ENCODE measurements around the gene IER5. TPM values are rescaled to one million over a fixed set of nuclear protein-coding genes. Genes with fewer than 3 reads are reported as not detected.
"Not testable (repeated sequence)": the region's sequence is repeated elsewhere in the genome, so short reads cannot be mapped to it uniquely, and the experiment has no call there.

IER5 gene
- total RNA-seq, 1 donor from 2014 or later = 156 TPM

DNA sequence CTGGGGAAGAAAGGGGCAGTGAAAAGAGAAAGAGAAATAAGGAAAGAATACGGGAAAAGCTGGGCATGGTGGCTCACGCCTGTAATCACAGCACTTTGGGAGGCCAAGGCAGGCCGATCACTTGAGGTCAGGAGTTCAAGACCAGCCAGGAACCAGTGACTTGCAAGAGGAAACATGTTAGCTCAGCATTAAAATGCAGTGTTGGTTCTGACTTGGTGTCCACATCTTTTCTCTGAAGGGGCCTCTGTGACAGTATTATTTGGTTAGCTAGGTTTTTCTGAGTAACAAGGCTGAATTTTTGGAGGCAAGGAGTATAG lies 26.8 kb downstream of the IER5 start:
- H3K27me3 Mint-ChIP-seq = no peaks in the 10 kb centered on the region
- H3K4me3 Mint-ChIP-seq = no peak overlapping the region
- H3K4me1 Mint-ChIP-seq = peaks cover 29% of the 10 kb centered on the region
- POLR2A ChIA-PET = interaction anchor here (33.3 to 38.3 kb wide), 2 partner anchors 14 kb away, joined by 1783 read pairs; partner anchors contain the start of gene IER5
- intact Hi-C loops (cut with micrococcal nuclease) = no loop called here
- TF ChIP-seq, protein P1, sequence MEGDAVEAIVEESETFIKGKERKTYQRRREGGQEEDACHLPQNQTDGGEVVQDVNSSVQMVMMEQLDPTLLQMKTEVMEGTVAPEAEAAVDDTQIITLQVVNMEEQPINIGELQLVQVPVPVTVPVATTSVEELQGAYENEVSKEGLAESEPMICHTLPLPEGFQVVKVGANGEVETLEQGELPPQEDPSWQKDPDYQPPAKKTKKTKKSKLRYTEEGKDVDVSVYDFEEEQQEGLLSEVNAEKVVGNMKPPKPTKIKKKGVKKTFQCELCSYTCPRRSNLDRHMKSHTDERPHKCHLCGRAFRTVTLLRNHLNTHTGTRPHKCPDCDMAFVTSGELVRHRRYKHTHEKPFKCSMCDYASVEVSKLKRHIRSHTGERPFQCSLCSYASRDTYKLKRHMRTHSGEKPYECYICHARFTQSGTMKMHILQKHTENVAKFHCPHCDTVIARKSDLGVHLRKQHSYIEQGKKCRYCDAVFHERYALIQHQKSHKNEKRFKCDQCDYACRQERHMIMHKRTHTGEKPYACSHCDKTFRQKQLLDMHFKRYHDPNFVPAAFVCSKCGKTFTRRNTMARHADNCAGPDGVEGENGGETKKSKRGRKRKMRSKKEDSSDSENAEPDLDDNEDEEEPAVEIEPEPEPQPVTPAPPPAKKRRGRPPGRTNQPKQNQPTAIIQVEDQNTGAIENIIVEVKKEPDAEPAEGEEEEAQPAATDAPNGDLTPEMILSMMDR (IDR thresholded peaks at IDR 0.05) = no peak
- DNase-seq (no peak), ATAC-seq (ENCODE audit: low read depth) (no peak)
- CTCF ChIA-PET = interaction anchor here (1.4 kb wide), 1 partner anchor 27 kb away, joined by 6 read pairs; no protein-coding TSS in a partner anchor
- no peak overlapping the region for H3K27ac Mint-ChIP-seq
- H3K9me3 Mint-ChIP-seq = no peaks in the 10 kb centered on the region
- no peaks in the 10 kb centered on the region for H3K36me3 Mint-ChIP-seq (ENCODE audit: low read depth)

DNA sequence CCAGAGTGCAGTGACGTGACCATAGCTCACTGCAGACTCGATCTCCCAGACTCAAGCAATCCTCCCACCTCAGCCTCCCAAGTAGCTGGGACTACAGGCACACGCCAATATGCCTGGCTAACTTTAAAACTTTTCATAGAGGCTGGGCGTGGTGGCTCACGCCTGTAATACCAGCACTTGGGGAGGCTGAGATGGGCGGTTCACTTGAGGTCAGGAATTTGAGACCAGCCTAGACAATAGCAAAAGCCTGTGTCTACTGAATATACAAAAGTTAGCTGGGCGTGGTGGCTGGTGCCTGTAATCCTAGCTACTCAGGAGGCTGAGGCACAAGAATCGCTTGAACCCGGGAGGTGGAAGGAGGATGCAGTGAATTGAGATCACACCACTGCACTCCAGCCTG lies 27.5 kb downstream of the IER5 start:
- ChIA-PET POLR2A (interaction anchor here (33.3 to 38.3 kb wide), 2 partner anchors 13 to 15 kb away, joined by 1783 read pairs; partner anchors contain the start of gene IER5), CTCF (interaction anchor here (1.4 kb wide), 1 partner anchor 26 kb away, joined by 6 read pairs; no protein-coding TSS in a partner anchor)
- H3K27me3 Mint-ChIP-seq; ATAC-seq (ENCODE audit: low read depth); DNase-seq; intact Hi-C loops (cut with micrococcal nuclease); H3K36me3 Mint-ChIP-seq (ENCODE audit: low read depth); H3K4me3 Mint-ChIP-seq; H3K9me3 Mint-ChIP-seq; H3K27ac Mint-ChIP-seq: not testable (repeated sequence)
- H3K4me1 Mint-ChIP-seq = peaks cover 29% of the 10 kb centered on the region

DNA sequence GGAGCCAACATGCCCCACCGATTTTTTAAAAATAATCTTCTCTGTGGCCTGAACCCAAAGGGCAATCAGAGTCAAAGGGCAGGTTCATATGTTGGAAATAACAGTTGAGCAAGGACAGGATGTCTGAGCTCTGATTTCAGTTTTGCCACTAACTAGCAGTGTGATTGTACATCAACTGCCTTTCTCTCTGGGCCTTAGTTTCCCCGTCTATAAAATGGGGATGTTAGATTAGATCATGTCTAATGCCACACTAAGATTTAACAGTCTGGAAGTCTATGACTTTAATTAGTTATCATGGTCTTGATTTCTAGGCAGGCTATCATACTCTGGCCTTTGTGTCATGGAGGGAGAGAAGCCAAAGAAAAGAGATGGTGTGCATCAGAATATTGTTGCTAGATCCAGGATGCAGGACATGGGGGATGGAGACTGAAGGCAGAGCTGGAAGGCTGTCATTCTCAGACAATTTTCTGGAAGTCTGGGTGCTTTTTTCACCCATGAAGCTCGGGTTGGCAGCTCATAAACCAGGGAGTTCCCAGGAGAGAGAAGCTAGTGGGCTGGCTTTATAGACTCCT lies 28.4 kb downstream of the IER5 start:
- POLR2A ChIA-PET = interaction anchor here (33.3 to 38.3 kb wide), 2 partner anchors 12 to 16 kb away, joined by 1783 read pairs; partner anchors contain the start of gene IER5
- Mint-ChIP-seq H3K4me1 (peaks cover 26% of the 10 kb centered on the region), H3K27me3 (no peaks in the 10 kb centered on the region), H3K4me3 (no peak overlapping the region), H3K9me3 (no peaks in the 10 kb centered on the region), H3K36me3 (ENCODE audit: low read depth) (no peaks in the 10 kb centered on the region), H3K27ac (no peak overlapping the region)
- DNase-seq = no peak
- TF ChIP-seq, protein P1 (IDR thresholded peaks at IDR 0.05) = no peak
- CTCF ChIA-PET = no interaction called here
- ATAC-seq (ENCODE audit: low read depth) = no peak
- intact Hi-C loops (cut with micrococcal nuclease) = loop anchor here (1.0 kb wide), 1 partner anchor 11 kb away; no protein-coding TSS in a partner anchor

DNA sequence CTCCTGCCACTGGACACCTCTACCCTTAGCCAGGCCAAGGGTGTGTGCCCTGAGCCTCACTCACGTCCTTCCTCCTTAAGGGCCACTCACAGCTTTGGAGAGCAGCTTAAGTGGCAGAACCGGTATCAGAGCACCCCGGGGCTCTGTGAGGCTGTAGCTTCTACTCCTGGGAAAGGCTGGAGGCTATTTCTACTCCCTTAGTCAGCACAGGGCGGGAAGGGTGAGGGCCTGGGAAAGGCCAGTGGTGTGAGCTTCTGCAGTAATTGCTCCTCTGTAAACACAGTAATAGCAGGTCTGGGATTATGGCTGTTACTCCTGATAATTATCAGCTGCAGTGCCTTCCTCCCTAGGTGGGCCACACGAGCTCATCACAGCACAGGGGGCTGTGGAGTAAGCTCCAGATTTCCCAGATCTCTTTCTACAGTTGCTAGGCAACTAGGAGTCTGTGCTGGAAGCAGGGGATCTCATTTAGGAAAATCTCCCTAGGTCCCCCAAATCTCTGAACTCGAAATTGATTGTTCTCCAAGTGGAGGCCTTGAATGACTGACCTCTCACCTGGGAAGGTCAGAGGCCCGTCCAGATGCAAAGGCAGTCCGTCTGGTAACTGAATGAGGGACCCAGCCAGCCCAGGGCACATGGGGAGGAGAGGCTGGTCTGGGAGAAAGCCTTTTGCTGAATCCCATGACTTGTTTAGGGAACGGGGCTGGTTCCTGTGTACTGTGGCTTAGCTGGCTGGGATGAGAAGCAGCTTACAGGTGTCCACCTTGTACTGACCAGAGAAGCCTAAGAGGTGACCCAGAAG lies 29.3 kb downstream of the IER5 start:
- TF ChIP-seq, protein P1 (IDR thresholded peaks at IDR 0.05) = no peak
- Mint-ChIP-seq H3K27ac (no peak overlapping the region), H3K4me1 (peaks cover 21% of the 10 kb centered on the region), H3K9me3 (no peaks in the 10 kb centered on the region), H3K27me3 (no peaks in the 10 kb centered on the region), H3K4me3 (no peak overlapping the region), H3K36me3 (ENCODE audit: low read depth) (no peaks in the 10 kb centered on the region)
- intact Hi-C loops (cut with micrococcal nuclease) = loop anchor here (1.0 kb wide), 1 partner anchor 10 kb away; no protein-coding TSS in a partner anchor
- ATAC-seq (ENCODE audit: low read depth) (no peak), DNase-seq (no peak)
- ChIA-PET CTCF (no interaction called here), POLR2A (interaction anchor here (33.3 to 38.3 kb wide), 2 partner anchors 11 to 17 kb away, joined by 1783 read pairs; partner anchors contain the start of gene IER5)

DNA sequence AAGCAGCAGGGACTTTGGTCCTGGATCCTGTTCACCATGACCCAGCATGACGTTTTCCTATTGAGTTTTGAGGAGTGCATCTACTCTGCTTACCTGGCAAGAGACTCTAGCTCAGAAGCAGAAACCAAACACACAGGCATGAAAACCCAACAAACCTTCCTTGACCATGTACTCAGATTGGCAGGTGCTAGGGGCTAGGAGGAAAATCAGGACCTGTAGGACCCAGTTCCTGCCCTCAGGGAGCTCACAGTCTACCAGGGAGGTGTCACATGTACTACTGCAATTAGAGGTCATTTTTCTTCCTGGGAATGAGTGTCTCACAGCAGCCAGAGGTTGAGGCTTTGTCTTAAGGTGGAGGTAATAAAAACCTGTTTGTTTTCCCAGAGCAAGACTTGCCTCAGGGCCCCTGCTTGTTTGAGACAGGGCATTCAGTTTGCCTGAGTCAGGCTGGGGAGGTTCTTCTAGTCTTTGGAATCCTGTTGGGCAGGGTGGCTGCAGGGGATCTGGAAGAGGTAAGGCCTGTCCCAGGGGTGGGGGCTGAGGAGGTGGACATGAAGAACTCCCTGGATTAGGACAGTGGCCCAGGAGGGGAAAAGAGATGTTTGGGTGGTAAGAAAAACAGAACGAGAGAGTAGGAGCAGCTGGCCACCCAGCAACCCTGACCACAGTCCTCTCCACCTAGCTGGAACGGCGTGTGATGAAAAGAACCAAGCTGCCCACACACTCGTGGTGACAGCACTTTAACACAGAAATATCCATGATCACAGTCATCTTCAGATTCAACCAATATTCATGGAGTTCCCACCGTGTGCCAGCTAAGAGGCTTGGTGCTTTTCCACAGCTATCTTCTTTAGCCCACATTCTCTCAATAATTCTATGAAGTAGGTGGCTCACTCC lies 30.8 kb downstream of the IER5 start:
- Mint-ChIP-seq H3K36me3 (ENCODE audit: low read depth) (no peaks in the 10 kb centered on the region), H3K4me1 (peaks cover 21% of the 10 kb centered on the region), H3K4me3 (no peak overlapping the region), H3K9me3 (no peaks in the 10 kb centered on the region), H3K27ac (no peak overlapping the region), H3K27me3 (no peaks in the 10 kb centered on the region)
- POLR2A ChIA-PET = interaction anchor here (0.6 to 38.3 kb wide), 3 partner anchors 10 to 96 kb away, joined by 4 to 1783 read pairs (median 1783); partner anchors contain the start of gene IER5
- intact Hi-C loops (cut with micrococcal nuclease) = no loop called here
- DNase-seq (no peak), ATAC-seq (ENCODE audit: low read depth) (no peak)
- TF ChIP-seq, protein P1 (IDR thresholded peaks at IDR 0.05) = no peak
- CTCF ChIA-PET = no interaction called here
